NCI-H1436 treated with DMSO at 0.1 percent for 48 hours (cell line): ENCODE results near the gene TIGD7.

Source experiments
- DNase-seq: peaks from one replicate; lab custom pipeline; 2025; lab: John Stamatoyannopoulos, UW

The TIGD7 gene, protein sequence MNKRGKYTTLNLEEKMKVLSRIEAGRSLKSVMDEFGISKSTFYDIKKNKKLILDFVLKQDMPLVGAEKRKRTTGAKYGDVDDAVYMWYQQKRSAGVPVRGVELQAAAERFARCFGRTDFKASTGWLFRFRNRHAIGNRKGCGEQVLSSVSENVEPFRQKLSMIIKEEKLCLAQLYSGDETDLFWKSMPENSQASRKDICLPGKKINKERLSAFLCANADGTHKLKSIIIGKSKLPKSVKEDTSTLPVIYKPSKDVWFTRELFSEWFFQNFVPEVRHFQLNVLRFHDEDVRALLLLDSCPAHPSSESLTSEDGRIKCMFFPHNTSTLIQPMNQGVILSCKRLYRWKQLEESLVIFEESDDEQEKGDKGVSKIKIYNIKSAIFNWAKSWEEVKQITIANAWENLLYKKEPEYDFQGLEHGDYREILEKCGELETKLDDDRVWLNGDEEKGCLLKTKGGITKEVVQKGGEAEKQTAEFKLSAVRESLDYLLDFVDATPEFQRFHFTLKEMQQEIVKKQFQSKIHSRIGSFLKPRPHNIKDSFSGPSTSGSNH

DNA sequence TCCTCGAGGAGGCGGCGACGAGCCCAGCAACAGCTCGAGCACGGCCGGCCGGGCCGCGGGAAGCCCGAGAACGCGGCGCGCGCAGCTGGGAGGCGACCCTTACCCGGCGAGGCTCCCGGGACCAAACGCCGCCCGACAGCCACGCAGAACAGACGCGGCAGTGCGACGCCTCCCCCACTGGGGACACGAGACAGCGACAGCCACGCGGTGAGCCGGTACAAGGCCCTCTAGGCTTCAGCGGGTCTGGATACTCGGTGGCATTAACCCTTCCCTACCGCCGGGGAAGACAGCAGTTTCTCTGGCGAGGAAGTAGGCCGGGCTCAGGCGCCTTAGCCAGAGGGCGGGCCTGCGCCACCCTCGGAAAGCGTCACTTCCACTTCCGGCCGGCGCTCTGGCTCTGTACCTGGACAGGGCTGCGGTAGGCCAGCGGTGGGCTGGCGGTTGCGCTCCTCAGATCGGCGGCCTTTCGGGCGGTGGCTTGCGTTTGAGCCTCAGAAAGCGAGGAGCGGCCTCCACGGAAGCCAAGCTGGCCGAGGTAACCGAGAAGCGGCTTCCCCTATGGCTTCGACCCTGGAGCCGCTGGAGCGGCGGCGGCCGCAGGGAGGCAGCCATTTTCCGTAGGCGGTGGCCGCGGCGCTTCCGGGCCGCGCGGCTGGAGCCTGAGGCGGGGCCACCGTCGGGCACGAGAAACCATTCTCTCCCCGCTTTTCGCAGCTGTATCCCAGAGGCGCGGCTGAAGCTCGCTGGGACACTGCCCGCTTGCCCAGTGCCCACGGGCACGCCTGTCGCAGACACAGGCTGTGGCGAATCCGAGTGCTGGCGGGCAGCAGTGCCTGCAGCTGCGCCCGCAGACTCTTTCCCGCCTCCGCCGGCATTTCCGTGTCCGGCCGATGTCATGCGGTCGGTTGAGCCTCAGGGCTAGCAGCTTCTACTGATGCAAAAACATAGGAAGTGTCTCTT lies at the start of gene TIGD7, which contains the start of gene ZNF75A:
Gene TIGD7, minus strand, starts transcription at position 322 of the 960 bp plus-strand sequence. CDS start 4,816 bp downstream, outside the sequence.
Gene ZNF75A, plus strand, starts transcription at position 389 of the 960 bp plus-strand sequence. CDS start 2,932 bp downstream, outside the sequence.
- DNase-seq, result peak; percentile 14

- DNase-seq, result no peak
Measured at GRCh38 chr16:3349175-3349574, 43.9 kb upstream of the TIGD7 start.

DNA sequence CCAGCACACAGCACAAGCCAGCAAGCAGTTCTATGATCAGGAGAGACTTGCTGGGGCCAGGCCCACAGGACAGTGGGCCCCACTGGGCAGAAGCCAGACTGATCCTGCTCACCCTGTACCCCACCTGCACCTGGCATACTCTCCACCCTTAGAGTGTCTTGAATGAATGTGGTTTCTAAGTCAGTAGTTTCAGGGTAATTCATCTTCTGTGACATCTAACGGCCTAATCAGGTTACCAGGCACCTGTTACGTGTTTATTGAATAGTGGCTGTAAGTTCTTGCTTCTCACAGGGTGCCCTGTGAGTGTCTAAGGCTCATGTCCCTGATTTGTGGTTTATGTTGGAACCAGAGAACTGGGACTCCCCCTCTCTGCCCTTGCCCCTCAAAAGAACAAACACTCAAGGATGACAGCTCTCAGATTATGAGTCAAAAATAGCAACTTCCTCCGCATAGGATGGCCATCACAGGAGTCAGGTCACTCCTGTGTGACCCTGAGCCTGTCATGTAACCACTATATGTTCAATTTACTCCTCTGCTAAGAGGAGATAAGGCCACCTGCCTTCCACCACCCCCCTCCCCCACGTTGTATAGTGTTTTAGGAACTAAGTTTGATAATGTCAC lies 43.4 kb upstream of the TIGD7 start:
- no peak for DNase-seq

DNA sequence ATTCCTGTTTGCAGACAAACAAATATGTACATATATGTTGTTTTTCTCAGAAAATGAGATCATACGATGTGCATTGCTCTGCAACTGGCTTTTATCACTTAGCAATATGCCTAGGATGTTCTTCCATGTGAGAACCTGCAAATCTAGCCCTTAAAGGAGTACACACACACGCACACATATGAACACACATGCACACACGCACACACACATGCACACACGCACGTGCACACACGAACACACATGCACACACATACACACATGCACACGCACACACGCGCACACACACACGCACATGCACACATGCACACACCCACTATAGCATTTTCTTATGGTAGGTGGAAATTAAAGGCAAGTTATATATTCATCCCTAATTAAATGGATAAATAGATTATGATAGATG lies 42.4 kb upstream of the TIGD7 start:
- DNase-seq, result no peak

DNA sequence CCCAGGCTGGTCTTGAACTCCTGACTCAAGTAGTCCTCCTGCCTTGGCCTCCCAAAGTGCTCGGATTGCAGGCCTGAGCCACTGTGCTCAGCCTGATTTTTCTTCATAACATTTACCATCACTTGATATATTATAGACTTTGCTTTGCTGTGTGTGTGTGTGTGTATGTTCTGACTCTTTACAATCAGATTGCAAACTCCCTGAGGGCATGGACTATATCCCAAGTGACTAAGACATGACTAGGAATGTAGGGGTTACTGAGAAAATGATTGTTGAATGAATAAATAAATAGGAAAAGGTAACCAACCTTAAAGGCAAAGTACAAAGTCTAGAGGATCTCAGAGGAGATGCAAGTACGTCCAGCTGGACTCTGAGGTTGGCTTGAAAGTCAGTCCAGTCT lies 40.8 kb upstream of the TIGD7 start:
- DNase-seq, result no peak

DNA sequence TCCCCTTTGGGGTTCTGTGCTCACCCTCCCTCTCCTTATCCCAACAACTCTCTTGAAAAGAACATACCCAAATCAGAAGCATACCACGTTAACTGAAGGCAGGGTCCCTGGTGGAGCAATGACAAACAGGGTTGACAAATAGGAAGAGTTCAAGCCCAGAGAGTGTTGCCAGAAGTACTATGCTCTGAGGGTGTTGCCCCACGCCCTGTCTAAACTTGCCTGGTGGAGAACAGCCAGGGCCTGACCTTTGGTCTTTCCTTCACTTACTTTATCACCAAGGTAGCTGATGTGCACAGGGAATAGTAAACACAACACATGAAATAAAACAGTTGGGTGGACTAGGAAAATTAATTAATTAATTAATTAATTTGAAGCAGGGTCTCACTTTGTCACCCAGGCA lies 23.4 kb upstream of the TIGD7 start:
- no peak for DNase-seq

DNA sequence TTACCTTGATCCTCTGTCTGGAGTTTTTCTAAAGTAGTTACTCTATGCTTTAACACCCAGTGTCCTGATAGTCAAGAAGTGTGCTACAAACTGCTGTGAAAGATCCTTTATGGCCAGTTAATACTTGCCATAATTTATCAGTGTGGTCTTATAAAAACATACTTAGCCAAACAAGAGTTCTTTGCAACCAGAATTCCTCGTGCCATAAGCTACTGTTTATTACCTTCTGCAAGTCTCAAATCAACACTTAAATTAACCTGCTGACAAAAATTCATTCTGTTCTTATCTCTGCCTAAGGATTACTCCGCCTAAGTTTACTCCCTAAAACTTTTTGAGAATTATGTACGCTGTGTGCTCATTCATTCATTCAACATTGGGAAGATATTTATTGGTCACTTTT lies 22.9 kb upstream of the TIGD7 start:
- DNase-seq, result no peak

GRCh38 chr16:3327514-3327913 lies 22.3 kb upstream of the TIGD7 start:
- no peak for DNase-seq

DNA sequence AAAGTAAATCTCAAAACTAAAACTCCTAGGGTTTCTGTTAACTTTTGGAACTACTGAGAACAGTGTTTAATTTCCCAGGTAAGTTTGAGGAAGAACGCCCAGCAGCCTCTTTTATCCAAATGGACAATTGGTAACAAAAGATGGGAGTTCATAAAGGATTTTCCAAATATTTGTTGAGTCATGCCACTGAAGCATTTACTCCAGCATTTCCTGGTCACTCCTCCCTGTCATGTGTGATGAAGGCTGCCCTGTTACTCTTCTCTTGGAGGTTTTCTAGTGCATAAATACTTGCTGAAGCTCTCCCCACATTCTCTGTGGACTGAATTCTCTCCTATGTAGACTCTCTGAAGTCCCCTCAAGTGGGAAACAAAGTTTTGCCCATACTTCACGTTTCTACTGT lies 16.6 kb upstream of the TIGD7 start:
- no peak for DNase-seq

DNA sequence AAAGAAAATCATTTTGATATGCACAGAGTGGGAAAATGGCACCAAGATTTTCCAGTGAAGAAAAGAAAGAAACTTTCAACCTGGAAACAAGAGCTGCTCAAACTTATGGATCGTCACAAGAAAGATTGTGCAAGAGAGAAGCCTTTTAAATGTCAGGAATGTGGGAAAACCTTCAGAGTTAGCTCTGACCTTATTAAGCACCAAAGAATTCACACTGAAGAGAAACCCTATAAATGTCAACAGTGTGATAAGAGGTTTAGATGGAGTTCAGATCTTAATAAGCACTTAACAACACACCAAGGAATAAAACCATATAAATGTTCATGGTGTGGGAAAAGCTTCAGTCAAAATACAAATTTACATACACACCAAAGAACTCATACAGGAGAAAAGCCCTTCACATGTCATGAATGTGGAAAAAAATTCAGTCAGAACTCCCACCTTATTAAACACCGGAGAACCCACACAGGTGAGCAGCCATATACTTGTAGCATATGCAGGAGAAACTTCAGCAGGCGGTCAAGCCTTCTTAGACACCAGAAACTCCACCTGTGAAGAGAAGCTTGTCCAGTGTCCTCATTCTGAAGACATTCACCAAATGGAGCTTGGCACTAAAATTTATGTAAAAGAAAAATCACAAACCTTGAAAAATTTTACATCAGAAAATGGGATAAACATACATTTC lies 12.2 kb upstream of the TIGD7 start:
- DNase-seq, result no peak

GRCh38 chr16:3311496-3311895 lies 6.3 kb upstream of the TIGD7 start:
- DNase-seq, result no peak

GRCh38 chr16:3306078-3306477 lies 848 bp upstream of the TIGD7 start:
- no peak for DNase-seq

DNA sequence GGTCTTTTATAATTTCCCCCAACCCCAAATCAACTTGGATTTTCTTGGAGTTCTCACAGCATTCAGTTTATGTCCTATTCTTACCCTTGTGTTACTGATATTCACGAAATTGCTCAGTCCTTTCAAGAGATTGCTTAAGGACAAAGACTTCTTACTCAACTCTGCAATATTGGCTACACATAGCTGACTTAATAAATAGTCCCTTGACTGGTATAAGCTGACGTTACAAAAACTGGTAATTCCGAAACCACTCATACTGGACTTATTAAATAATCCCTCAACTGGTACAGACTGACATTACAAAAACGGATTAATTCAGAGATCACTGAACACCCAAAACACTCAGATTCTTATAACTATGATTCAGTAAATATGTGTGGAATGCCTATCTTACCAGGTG lies 860 bp downstream of the TIGD7 start:
- no peak for DNase-seq

DNA sequence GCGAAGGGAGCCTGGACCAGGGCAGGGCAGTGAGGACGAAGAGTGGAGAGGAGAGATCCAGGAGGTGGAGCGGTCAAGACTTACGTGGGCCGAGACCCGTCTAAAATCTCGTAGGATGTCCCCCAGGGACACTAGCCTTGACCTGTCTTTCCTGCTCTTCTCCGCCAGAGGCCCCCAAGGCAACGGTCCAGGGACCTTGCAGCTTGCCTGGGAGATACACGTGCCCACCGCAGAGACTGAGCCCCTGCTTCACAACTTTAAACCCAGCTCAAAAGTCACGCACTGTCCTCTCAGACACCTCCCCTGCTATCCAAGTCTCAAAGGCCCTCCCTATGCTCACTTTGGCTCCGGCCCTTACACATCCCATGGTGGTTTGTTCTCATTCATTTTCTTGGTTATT lies 9.4 kb downstream of the TIGD7 start:
- DNase-seq, result no peak

- DNase-seq, result no peak
Measured at GRCh38 chr16:3295209-3295608, 10.0 kb downstream of the TIGD7 start.

GRCh38 chr16:3292604-3293003 lies 12.6 kb downstream of the TIGD7 start:
- DNase-seq, result no peak

- no peak for DNase-seq
Measured at GRCh38 chr16:3289998-3290673, 15.1 kb downstream of the TIGD7 start.

GRCh38 chr16:3285131-3285530 lies 20.1 kb downstream of the TIGD7 start:
- DNase-seq, result no peak

- no peak for DNase-seq
Measured at GRCh38 chr16:3283543-3284447, 21.4 kb downstream of the TIGD7 start.
